ENCODE results near the gene ALPK1.
A peak's percentile ranks its signal among the peaks of the same experiment; 100 is the strongest.
"Not testable (repeated sequence)": the region's sequence is repeated elsewhere in the genome, so short reads cannot be mapped to it uniquely, and the experiment has no call there.

The ALPK1 gene

GRCh38 chr4:112296949-112297880, at the start of gene ALPK1:
TSS of gene ALPK1 (plus strand) at chr4:112297369.
- peak; percentile 75 for DNase-seq

GRCh38 chr4:112251019-112251643, 46.0 kb upstream of the ALPK1 start:
- no peak for DNase-seq

GRCh38 chr4:112252234-112252633, 44.9 kb upstream of the ALPK1 start:
- no peak for DNase-seq

- DNase-seq, result no peak
These were observed 43.7 kb upstream of the ALPK1 start for GRCh38 chr4:112253382-112254000.

GRCh38 chr4:112257098-112257497, 40.1 kb upstream of the ALPK1 start:
- no peak for DNase-seq

GRCh38 chr4:112266823-112267222, 30.3 kb upstream of the ALPK1 start:
- no peak for DNase-seq

- DNase-seq, result no peak
These were observed 27.1 kb upstream of the ALPK1 start for GRCh38 chr4:112270051-112270450.

GRCh38 chr4:112270640-112271421, 26.3 kb upstream of the ALPK1 start:
- peak; percentile 82 for DNase-seq

- no peak for DNase-seq
These were observed 24.9 kb upstream of the ALPK1 start for GRCh38 chr4:112272292-112272691.

GRCh38 chr4:112274959-112275358, 22.2 kb upstream of the ALPK1 start:
- DNase-seq, result no peak

- no peak for DNase-seq
These were observed 21.1 kb upstream of the ALPK1 start for GRCh38 chr4:112276113-112276512.

- DNase-seq, result no peak
These were observed 19.9 kb upstream of the ALPK1 start for GRCh38 chr4:112277220-112277619.

- no peak for DNase-seq
These were observed 19.3 kb upstream of the ALPK1 start for GRCh38 chr4:112277705-112278448.

GRCh38 chr4:112279025-112279881, 17.9 kb upstream of the ALPK1 start:
- no peak for DNase-seq

GRCh38 chr4:112279882-112280315, 17.3 kb upstream of the ALPK1 start:
- DNase-seq, result no peak

GRCh38 chr4:112280386-112281056, 16.6 kb upstream of the ALPK1 start:
- DNase-seq, result no peak

GRCh38 chr4:112281895-112282398, 15.2 kb upstream of the ALPK1 start:
- not testable (repeated sequence) for DNase-seq

- no peak for DNase-seq
These were observed 14.1 kb upstream of the ALPK1 start for GRCh38 chr4:112282860-112283667.

GRCh38 chr4:112284166-112284565, 13.0 kb upstream of the ALPK1 start:
- peak; percentile 1 for DNase-seq
